ENCODE data around the gene WBP11. TPM values are rescaled to one million over a fixed set of nuclear protein-coding genes. Genes with fewer than 3 reads are reported as not detected.

Gene WBP11
- total RNA-seq, 6 experiments from 2014 or later = 8.6 to 24.9 (median 16.9) TPM

DNA sequence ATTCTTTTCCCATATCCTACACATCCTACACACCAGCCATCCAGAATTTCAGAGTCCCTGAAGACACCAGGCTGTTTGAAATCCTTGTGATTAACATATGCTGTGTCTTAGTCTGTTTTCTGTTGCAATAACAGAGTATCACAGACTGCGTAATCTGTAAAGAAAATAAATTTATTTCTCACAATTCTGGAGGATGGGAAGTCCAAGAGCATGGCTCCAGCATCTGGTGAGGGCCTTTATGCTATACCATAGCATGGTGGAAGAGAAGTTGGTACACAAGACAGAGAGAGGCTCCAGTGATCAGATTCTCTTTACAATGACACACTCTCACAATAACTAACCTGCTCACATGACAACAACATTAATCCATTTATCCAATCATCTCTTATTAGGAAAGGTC lies 36.0 kb upstream of the WBP11 start:
- intact Hi-C loops (cut with DNase I) = no loop called here
- ATAC-seq = no peak
- no peak for TF ChIP-seq POLR2A (IDR thresholded peaks at IDR 0.05)
- peaks cover 0 to 38% (median 19%) of the 10 kb centered on the region in 4 donors for H3K4me1 ChIP-seq
- H3K9me3 ChIP-seq = no peaks in the 10 kb centered on the region
- no peak overlapping the region for H3K4me3 ChIP-seq
- H3K36me3 ChIP-seq = peaks cover 0 to 18% (median 5%) of the 10 kb centered on the region in 4 donors
- no peak overlapping the region for H3K27ac ChIP-seq
- 100% methylated on average over 1 of the region's 1 CpG for WGBS (ENCODE audit: insufficient coverage, low coverage, low lambda C conversion rate, missing lambda C conversion rate)
- no peaks in the 10 kb centered on the region for H3K27me3 ChIP-seq
- no peak for DNase-seq

DNA sequence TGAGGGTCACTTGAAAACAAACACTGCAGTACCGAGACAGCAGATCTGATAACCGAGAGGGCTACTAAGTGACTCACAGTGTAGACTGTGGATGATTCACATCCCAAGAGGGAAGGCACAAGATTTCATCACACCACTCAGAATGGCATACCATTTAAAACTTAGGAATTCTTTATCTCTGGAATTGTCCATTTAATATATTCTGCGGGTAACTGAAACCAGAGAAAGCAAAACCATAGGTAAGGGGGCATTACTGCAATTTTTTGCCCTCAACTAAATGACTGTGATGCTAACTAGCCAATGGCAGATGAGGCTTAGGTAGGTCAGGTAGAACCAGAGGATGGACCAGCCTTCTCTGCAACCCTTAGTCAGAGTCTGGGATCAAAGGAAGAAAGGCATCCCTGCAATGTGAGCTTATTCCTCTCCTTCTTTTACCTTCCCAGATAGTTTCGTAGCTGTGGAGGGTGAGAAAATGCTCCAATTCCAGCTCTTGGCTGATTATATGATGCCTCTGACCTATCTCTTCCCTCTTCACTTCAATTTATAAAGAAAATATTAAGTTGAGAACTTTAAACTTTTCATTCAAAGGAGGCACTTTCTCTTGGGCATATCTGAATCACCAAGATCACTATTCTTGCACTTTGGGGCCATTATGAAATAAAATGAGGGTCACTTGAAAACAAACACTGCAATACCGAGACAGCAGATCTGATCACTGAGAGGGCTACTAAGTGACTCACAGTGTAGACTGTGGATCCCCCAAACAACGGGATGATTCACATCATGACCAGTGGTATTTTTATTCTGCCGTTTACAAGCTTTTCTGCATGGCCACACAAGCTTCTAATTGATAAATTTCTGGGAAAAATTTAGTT lies 33.3 kb upstream of the WBP11 start:
- DNase-seq = no peak
- Histone ChIP-seq H3K27ac (peak overlapping the region in 1 of 3 donors; percentile 64), H3K4me3 (no peak overlapping the region), H3K9me3 (no peaks in the 10 kb centered on the region), H3K4me1 (peaks cover 0 to 43% (median 20%) of the 10 kb centered on the region in 4 donors), H3K36me3 (peaks cover 0 to 18% (median 5%) of the 10 kb centered on the region in 4 donors), H3K27me3 (no peaks in the 10 kb centered on the region)
- TF ChIP-seq POLR2A (IDR thresholded peaks at IDR 0.05) = no peak
- TF ChIP-seq, protein P1, sequence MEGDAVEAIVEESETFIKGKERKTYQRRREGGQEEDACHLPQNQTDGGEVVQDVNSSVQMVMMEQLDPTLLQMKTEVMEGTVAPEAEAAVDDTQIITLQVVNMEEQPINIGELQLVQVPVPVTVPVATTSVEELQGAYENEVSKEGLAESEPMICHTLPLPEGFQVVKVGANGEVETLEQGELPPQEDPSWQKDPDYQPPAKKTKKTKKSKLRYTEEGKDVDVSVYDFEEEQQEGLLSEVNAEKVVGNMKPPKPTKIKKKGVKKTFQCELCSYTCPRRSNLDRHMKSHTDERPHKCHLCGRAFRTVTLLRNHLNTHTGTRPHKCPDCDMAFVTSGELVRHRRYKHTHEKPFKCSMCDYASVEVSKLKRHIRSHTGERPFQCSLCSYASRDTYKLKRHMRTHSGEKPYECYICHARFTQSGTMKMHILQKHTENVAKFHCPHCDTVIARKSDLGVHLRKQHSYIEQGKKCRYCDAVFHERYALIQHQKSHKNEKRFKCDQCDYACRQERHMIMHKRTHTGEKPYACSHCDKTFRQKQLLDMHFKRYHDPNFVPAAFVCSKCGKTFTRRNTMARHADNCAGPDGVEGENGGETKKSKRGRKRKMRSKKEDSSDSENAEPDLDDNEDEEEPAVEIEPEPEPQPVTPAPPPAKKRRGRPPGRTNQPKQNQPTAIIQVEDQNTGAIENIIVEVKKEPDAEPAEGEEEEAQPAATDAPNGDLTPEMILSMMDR (IDR thresholded peaks at IDR 0.05) = no peak
- ATAC-seq = peak; percentile 35 to 83 (median 64)
- WGBS (ENCODE audit: insufficient coverage, low coverage, low lambda C conversion rate, missing lambda C conversion rate) = 55% methylated on average over 7 of the region's 7 CpGs
- intact Hi-C loops (cut with DNase I) = no loop called here

GRCh38 chr12:14834509-14834908 lies 31.2 kb upstream of the WBP11 start:
- ATAC-seq (no peak), DNase-seq (no peak)
- TF ChIP-seq POLR2A (IDR thresholded peaks at IDR 0.05) = no peak
- TF ChIP-seq, protein P1 (IDR thresholded peaks at IDR 0.05) = no peak
- no peak overlapping the region for H3K4me3 ChIP-seq
- H3K27me3 ChIP-seq = no peaks in the 10 kb centered on the region
- peaks cover 0 to 6% (median under 1%) of the 10 kb centered on the region in 4 donors for H3K36me3 ChIP-seq
- peaks cover 0 to 26% (median 15%) of the 10 kb centered on the region in 4 donors for H3K4me1 ChIP-seq
- peak overlapping the region in 1 of 3 donors; percentile 18 for H3K27ac ChIP-seq
- H3K9me3 ChIP-seq = no peaks in the 10 kb centered on the region
- intact Hi-C loops (cut with DNase I) = no loop called here

DNA sequence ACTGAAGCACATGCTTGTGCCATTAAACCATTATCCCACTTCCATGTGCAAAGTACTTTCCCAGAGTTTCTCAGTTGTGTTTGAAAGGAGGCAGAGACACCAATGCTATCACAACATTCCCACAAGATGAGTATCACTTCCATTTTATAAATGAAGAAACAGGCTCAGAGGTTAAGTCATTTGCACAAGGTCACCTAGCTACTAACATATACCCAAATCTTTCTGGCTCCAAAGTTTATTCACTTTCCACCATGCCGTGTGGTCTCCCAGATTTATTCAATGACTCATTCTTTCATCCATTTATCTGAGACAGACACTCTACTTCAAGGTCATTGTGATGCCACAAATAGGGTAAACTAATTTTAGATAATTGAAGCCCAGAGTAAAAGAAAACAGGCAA lies 30.7 kb upstream of the WBP11 start:
- Histone ChIP-seq H3K36me3 (peaks cover 0 to under 1% (median 0%) of the 10 kb centered on the region in 4 donors), H3K9me3 (no peaks in the 10 kb centered on the region), H3K4me1 (peaks cover 0 to 20% (median 12%) of the 10 kb centered on the region in 4 donors), H3K27me3 (no peaks in the 10 kb centered on the region), H3K27ac (peak overlapping the region in 2 of 3 donors; percentile 18 to 33), H3K4me3 (no peak overlapping the region)
- intact Hi-C loops (cut with DNase I) = no loop called here
- ATAC-seq = peak in 3 of 4 donors; percentile 12 to 34 (median 14)
- DNase-seq = no peak
- no peak for TF ChIP-seq POLR2A (IDR thresholded peaks at IDR 0.05)
- TF ChIP-seq, protein P1 (IDR thresholded peaks at IDR 0.05) = no peak
- WGBS (ENCODE audit: insufficient coverage, low coverage, low lambda C conversion rate, missing lambda C conversion rate) = 22% methylated on average over 1 of the region's 1 CpG

DNA sequence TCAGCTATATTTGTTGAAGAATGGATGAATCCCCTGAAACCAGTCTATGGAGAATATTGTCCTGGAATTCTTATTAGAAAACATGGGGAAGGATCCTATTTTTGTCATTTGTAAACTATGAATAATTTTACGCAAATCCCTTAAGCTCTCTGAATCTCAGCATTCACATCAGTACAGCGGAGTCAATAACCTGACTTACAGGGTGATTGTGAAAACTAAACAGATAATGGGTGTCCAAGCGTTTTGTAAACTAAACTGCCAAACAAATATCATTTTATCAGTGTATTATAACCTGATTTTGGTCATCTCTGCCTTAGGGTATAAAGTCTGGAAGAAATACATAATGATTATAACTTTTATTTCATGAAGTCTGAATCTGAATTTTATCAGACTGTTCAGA lies 30.1 kb upstream of the WBP11 start:
- no peak for TF ChIP-seq POLR2A (IDR thresholded peaks at IDR 0.05)
- TF ChIP-seq, protein P1 (IDR thresholded peaks at IDR 0.05) = no peak
- Histone ChIP-seq H3K9me3 (no peaks in the 10 kb centered on the region), H3K4me3 (no peak overlapping the region), H3K27me3 (no peaks in the 10 kb centered on the region), H3K27ac (peak overlapping the region in 2 of 3 donors; percentile 6 to 33), H3K4me1 (peaks cover 0 to 19% (median 11%) of the 10 kb centered on the region in 4 donors), H3K36me3 (no peaks in the 10 kb centered on the region)
- DNase-seq (no peak), ATAC-seq (peak; percentile 48 to 77 (median 58))
- intact Hi-C loops (cut with DNase I) = no loop called here
- WGBS (ENCODE audit: insufficient coverage, low coverage, low lambda C conversion rate, missing lambda C conversion rate) = 21% methylated on average over 3 of the region's 3 CpGs

Data from right lobe of liver (tissue), 6 donors.